Ascending aorta (tissue), 2 donors: ENCODE data around the gene ZNHIT1. TPM values are rescaled to one million over a fixed set of nuclear protein-coding genes. Genes with fewer than 3 reads are reported as not detected.

Source experiments
- DNase-seq, 2 donors: peaks; one replicate each; pipeline ENCODE4 v3.0.0-alpha.2; 2019; ENCODE audit warnings: low spot score in 2 of 2
- H3K27ac ChIP-seq, 2 donors: fragments of 200-600 bp; sonication (generic); one replicate each; pipeline ENCODE4 v1.5.1; 2016 to 2017; ENCODE audit warnings: mild to moderate bottlenecking in 1 of 2
- H3K27me3 ChIP-seq: fragments of 200-600 bp; sonication (generic); one replicate; pipeline ENCODE4 v1.5.1; 2017
- H3K36me3 ChIP-seq, 2 donors: fragments of 200-600 bp; sonication (generic); one replicate each; pipeline ENCODE4 v1.5.1; 2016
- H3K4me1 ChIP-seq, 2 donors: fragments of 200-600 bp; sonication (generic); one replicate each; pipeline ENCODE4 v1.5.1; 2016 to 2017; ENCODE audit warnings: mild to moderate bottlenecking in 1 of 2
- H3K4me3 ChIP-seq, 2 donors: fragments of 200-600 bp; sonication (generic); one replicate each; pipeline ENCODE4 v1.5.1; 2016 to 2017; ENCODE audit warnings: mild to moderate bottlenecking in 1 of 2
- H3K9me3 ChIP-seq, 2 donors: fragments of 200-600 bp; sonication (generic); one replicate each; pipeline ENCODE4 v1.5.1; 2016
- intact Hi-C: fragments of 100-400 bp; cut with DNase I; formaldehyde crosslinking; loops from one replicate; pipeline ENCODE4 v1.15.1; 2023
- total RNA-seq: library from RNA; depleted of rRNA; stranded (reverse); fragments of >200 nt; gene quantifications from one replicate; pipeline ENCODE4 v1.1.0, GENCODE V29; 2016
- TF ChIP-seq, protein P1 (sequence below), 3 experiments: fragments of 200-600 bp in 2 of 3; fragments of 450-650 bp in 1 of 3; sonication (generic) in 2 of 3; IDR thresholded peaks; one replicate each; pipeline ENCODE4 v1.5.1; 2016 to 2019; ENCODE audit warnings: antibody characterized with exemption in 3 of 3, mild to moderate bottlenecking in 1 of 3, moderate library complexity in 1 of 3

ZNHIT1 gene
- total RNA-seq, 1 donor from 2014 or later: 87.9 TPM

DNA sequence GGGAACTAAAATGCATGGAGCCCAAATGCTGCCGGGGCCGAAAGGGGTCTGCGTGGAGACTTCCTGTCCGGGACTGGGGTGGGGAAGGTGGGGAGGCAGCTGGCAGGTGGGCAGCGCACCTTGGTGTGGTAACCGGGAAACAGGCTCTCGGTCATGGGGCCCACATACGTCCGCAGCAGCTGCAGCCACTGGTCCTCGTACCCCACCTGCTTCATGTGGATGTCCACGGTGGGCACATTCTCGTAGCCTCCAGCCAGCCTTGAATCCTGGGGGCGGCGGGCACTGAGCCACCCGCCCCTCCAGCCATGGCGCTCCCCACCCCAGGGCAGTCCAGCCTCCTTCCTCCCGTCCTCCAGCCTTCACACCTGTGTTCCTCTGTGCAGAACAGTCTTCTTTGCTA is 10.5 kb upstream of the ZNHIT1 start:
- no peaks in the 10 kb centered on the region for H3K9me3 ChIP-seq
- intact Hi-C loops: no loop called here
- peaks cover 29 to 57% of the 10 kb centered on the region in 2 donors for H3K36me3 ChIP-seq
- peaks cover 8% of the 10 kb centered on the region for H3K27me3 ChIP-seq
- H3K27ac ChIP-seq: no peak overlapping the region
- no peak overlapping the region for H3K4me3 ChIP-seq
- H3K4me1 ChIP-seq: no peaks in the 10 kb centered on the region
- TF ChIP-seq, protein P1, sequence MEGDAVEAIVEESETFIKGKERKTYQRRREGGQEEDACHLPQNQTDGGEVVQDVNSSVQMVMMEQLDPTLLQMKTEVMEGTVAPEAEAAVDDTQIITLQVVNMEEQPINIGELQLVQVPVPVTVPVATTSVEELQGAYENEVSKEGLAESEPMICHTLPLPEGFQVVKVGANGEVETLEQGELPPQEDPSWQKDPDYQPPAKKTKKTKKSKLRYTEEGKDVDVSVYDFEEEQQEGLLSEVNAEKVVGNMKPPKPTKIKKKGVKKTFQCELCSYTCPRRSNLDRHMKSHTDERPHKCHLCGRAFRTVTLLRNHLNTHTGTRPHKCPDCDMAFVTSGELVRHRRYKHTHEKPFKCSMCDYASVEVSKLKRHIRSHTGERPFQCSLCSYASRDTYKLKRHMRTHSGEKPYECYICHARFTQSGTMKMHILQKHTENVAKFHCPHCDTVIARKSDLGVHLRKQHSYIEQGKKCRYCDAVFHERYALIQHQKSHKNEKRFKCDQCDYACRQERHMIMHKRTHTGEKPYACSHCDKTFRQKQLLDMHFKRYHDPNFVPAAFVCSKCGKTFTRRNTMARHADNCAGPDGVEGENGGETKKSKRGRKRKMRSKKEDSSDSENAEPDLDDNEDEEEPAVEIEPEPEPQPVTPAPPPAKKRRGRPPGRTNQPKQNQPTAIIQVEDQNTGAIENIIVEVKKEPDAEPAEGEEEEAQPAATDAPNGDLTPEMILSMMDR (IDR thresholded peaks at IDR 0.05): no peak
- no peak for DNase-seq

DNA sequence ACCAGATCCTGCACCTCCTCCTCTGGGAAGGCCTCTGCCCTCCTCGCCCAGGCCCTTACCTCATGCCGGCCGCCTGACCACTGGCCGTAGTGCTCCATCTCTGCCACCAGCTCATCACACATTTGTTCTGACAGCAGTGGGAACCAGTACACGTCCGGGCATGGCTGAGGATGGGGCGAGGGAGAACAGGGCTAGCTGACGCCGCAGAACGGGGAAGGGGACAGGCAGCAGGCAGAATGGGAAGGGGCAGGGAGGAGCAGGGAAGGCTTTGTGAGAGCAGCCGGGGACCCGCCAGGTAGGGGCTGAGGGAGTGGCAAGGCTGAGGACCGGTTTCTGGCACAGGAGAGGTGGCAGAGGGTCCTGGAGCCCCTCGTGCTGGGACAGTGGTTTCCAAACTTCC is 9.2 kb upstream of the ZNHIT1 start:
- H3K27me3 ChIP-seq: no peaks in the 10 kb centered on the region
- intact Hi-C loops: no loop called here
- H3K4me1 ChIP-seq: no peaks in the 10 kb centered on the region
- no peak overlapping the region for H3K4me3 ChIP-seq
- DNase-seq: no peak
- H3K36me3 ChIP-seq: peaks cover 29 to 68% of the 10 kb centered on the region in 2 donors
- TF ChIP-seq, protein P1 (IDR thresholded peaks at IDR 0.05): no peak
- H3K9me3 ChIP-seq: no peaks in the 10 kb centered on the region
- H3K27ac ChIP-seq: no peak overlapping the region

DNA sequence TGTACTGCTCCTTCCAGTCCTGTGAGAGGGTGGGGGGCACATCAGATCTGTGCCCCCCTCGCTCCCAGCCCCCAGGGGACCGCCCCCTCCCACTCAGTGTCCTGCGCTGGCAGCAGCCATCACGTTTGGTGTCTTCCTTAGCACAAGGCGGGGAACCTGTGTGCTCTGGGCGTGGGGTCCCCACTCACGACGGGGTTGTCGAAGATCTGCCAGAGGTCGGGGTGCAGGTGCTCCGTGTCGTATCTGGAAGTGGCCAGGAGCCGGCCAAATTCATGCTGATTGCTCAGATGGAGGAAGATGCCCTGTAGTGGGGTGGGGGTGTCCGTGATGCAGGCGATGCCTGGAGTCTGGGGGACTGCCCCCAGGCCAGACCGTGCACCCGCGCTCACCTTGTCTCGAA is 7.8 kb upstream of the ZNHIT1 start:
- peaks cover 38 to 81% of the 10 kb centered on the region in 2 donors for H3K36me3 ChIP-seq
- no peaks in the 10 kb centered on the region for H3K27me3 ChIP-seq
- intact Hi-C loops: no loop called here
- H3K9me3 ChIP-seq: no peaks in the 10 kb centered on the region
- DNase-seq: no peak
- no peak overlapping the region for H3K4me3 ChIP-seq
- TF ChIP-seq, protein P1 (IDR thresholded peaks at IDR 0.05): no peak
- H3K4me1 ChIP-seq: no peaks in the 10 kb centered on the region
- H3K27ac ChIP-seq: no peak overlapping the region

DNA sequence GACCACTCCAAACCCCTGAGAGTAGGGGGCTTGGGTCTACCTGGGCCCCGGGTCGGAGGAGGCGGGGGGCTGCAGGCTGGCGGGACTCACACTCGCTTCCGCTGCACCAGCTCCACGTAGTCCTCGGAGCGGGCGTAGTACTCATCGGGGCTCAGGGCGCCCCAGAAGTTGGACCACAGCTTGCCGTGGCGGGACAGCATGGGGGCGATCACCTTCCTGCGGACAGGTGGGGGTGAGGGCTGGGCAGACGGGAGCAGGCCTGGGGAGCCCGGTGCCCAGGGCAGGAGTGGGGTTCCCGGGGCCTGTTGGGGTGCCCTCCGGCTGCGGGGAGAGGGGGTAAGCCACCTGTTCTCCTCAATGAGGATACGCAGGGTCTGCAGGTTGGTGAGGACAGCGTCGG is 6.5 kb upstream of the ZNHIT1 start:
- Histone ChIP-seq H3K9me3 (no peaks in the 10 kb centered on the region), H3K27me3 (no peaks in the 10 kb centered on the region), H3K36me3 (peaks cover 38 to 78% of the 10 kb centered on the region in 2 donors), H3K4me3 (no peak overlapping the region), H3K27ac (no peak overlapping the region), H3K4me1 (peaks cover 3 to 6% of the 10 kb centered on the region in 2 donors)
- TF ChIP-seq, protein P1 (IDR thresholded peaks at IDR 0.05): no peak
- DNase-seq: no peak
- intact Hi-C loops: no loop called here

DNA sequence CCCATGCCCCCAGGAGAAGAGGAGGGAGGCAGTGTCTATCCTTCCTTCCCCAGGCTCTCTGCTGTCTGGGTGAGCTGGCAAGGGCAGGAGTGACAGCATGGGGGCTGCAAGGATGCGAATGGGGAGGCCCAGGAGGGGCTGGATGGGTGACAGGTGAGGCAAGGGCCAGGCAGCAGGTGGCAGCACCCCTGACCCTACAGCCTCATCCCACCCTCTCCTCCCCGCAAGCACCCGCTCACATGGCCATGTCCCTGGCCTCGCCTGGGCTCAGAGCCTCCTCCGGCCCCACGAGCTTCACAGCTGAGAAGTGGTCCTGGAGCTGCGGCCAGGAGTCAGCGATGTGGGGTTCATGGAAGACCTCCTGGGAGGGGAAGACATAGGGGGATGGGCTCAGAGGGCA is 6.0 kb upstream of the ZNHIT1 start:
- no peaks in the 10 kb centered on the region for H3K9me3 ChIP-seq
- H3K27me3 ChIP-seq: no peaks in the 10 kb centered on the region
- peaks cover 38 to 73% of the 10 kb centered on the region in 2 donors for H3K36me3 ChIP-seq
- H3K4me3 ChIP-seq: no peak overlapping the region
- DNase-seq: no peak
- H3K27ac ChIP-seq: no peak overlapping the region
- intact Hi-C loops: no loop called here
- peaks cover 4 to 8% of the 10 kb centered on the region in 2 donors for H3K4me1 ChIP-seq
- TF ChIP-seq, protein P1 (IDR thresholded peaks at IDR 0.05): no peak
